ENCODE data around the gene WFDC1. TPM values are rescaled to one million over a fixed set of nuclear protein-coding genes. Genes with fewer than 3 reads are reported as not detected.

WFDC1 gene
- total RNA-seq, 1 experiment from 2014 or later: 808 TPM

DNA sequence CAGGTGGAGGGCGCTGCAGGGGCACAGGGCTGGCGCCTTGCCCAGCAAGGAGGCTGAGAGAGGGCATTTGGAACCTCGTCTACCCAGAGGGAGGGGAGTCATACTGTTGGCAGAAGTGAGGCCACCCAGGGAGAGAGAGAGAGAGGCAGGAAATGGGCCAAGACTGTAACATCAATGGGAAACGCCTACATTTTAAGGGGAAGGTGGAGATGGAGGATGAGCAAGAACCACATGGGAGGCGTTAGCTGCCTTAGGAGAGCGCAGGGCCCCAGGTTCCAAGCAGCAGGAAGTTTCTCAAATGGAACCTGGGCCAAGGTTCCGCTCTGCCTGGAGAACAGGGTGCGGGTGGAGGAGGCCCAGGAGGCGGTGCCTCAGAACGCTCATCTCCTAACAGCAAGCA is 2.7 kb upstream of the WFDC1 start:
- in situ Hi-C loops (cut with HindIII; ENCODE audit: low pct_unique_long_range_greater_than_20kb, low sequenced_read_pairs): no loop called here

DNA sequence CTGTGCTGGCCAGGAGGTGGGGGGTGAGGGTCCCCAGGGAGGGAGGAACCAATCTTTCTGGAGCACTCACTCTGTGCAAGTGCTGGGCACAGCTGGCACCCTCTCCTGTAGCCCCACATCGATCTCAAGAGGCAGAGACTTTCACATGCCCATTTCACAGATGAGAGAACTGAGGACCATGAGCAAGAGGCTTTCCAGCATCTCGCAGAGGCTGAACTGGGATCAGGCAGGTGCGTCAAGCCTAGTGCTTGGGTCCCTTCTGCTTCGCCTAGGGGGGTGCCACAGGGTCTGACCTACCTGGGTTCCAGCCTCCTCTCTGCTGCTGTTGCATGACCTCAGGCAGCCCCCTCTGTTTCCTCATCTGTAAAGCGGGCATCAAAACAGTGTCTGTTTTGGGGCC is 1.3 kb upstream of the WFDC1 start:
- in situ Hi-C loops (cut with HindIII; ENCODE audit: low pct_unique_long_range_greater_than_20kb, low sequenced_read_pairs): no loop called here
- DNase-seq (ENCODE audit: low read depth, low spot score): no peak

More for the DNA sequence above, 2.7 kb upstream of the WFDC1 start:
- no peak for DNase-seq (ENCODE audit: low read depth, low spot score)

DNA sequence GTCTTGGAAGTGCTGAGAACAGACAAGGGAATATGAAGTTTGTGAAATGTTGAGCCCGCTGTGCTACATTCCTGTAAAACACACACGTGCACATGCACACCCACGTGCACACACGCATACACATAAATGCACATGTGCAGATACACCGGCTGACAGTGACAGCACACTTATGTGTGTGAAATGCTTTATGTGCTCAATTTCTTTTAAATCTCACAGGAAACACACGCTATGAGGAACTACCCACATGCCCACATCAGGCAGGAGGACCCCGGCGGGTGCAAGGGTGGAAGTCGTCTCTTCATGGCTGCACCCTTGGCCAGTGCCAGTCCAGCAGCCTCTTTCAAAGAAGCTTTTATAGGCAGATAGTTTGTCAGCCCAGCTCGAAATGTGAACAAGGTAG is 561 bp upstream of the WFDC1 start:
- DNase-seq (ENCODE audit: low read depth, low spot score): no peak
- in situ Hi-C loops (cut with HindIII; ENCODE audit: low pct_unique_long_range_greater_than_20kb, low sequenced_read_pairs): no loop called here

DNA sequence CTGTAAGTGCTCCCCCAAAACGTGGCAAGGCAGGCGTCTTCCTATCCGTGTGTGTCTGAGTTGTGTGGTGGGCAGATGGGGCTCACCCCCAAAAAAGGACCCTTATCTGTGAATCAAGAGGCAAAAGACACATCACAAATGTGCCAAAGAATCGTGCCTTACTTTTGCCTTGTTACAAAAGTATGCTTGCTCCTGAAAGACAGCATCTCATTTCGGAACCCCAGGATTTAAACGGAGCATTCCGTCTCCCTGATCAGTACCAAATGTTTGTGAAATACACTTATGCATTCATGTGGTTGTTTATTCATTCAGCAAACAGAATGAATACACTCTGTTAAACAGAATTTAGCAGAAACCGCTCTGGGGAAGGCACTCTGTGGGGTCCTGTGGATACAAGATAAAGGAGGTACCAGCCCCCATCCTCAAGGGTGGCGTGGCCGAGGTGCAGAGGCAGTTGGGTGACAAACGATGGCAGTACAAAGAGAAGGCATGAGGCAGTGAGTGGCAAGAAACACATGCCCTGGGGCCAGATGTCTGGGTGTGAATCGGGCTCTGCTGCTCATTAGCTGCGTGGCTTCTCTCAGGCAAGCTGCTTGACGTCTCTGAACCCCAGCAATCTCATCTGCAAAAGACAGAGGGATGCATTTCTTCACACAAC is 654 bp downstream of the WFDC1 start:
- in situ Hi-C loops (cut with HindIII; ENCODE audit: low pct_unique_long_range_greater_than_20kb, low sequenced_read_pairs): no loop called here
- DNase-seq (ENCODE audit: low read depth, low spot score): peak; percentile 35

DNA sequence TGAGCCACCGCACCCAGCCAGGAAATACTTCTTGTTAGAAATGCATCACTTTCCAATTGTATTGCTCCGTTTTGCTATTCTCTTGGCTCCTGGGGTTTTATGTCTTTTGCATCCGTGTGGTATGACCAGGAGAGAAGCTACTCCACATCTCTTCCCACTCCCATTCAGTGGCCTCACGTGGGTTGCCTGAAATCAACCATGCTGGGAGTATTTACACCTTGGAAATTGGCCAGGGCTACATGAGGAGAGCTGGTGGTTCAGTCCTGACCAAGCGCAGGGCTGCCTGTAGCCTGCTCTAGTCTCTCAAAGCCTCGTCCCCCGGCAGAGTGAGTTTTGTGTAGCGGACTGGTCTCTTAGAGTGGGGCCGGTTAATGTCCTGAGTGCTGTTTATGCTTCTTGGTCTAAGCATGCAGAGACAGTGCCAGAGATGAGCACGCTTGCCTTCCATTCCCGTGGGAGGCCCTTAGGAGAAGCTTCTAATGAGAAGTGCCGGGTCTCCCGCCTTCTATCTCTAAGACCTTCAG is 3.8 kb downstream of the WFDC1 start:
- no peak for DNase-seq (ENCODE audit: low read depth, low spot score)
- in situ Hi-C loops (cut with HindIII; ENCODE audit: low pct_unique_long_range_greater_than_20kb, low sequenced_read_pairs): no loop called here

DNA sequence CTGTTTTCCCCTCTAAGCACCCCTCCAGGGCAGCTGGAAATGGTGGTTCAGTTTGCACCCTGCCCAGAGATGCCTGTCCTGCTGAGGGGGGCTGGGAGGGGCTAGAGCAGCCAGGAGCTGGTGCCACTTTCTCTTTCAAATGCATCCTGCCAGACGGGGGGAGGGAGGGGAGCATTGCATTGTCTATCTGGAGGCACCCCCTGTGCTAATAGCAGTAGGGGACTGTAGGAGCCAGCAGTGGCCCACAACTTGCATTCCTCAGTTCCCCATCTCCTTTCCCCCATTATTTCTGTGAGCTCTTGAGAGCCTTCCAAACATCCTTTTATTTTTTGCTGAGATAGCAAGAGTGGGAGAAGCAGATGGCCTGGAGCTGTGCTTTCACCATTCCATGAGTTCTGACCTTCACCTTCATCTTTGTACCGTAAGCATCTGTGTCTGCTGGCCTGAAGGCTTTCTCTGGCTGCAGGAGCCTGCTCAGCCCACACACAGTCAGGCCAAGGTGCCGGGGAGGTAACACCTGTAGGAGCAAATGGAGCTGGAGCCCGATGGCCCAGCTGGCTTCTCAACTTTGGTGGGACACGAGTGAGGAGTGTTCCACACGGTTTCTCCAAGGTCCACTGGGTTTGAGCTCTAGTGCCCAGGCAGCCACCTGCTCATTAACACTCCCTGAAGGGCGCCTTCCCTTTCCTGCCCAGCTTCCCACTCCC is 5.2 kb downstream of the WFDC1 start:
- DNase-seq (ENCODE audit: low read depth, low spot score): no peak
- in situ Hi-C loops (cut with HindIII; ENCODE audit: low pct_unique_long_range_greater_than_20kb, low sequenced_read_pairs): no loop called here

DNA sequence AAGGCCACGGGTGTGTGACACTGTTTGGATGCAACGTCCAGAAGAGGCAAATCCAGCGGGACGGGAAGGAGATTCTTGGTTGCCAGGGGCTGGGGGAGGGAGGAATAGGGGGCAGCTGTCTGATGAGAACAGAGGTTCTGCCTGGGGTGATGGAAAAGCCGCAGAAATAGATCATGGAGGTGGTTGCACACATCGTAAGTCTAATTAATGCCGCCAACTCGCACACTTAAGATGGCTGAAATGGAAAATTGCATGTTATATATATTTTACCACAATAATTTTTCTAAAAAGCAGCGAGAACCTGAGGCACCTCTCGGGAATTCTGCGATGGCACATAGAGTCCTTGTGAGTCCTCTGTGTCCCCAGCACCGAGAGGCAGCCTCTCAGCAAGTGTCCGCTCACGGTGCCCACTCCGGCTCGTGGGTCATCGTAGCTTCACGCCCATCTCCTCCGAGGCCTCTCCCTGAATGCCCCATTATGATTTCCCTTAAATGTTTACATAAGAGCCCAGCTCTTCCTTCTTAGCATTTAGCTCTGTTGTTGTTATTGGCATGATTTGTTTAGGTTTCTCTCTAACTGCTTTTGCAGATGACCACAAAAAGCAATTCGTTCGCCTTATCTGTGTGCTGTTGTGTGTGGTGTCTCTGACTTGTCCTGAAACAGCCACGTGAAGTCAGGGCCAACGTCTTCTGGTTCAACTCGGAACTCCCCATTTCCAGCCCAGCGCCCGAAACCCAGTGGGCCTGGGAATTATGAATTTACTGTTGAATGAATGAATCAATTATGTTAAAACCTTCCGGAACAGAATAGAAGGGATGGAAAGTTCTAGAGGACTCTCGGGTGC is 7.7 kb downstream of the WFDC1 start:
- DNase-seq (ENCODE audit: low read depth, low spot score): no peak
- in situ Hi-C loops (cut with HindIII; ENCODE audit: low pct_unique_long_range_greater_than_20kb, low sequenced_read_pairs): no loop called here

DNA sequence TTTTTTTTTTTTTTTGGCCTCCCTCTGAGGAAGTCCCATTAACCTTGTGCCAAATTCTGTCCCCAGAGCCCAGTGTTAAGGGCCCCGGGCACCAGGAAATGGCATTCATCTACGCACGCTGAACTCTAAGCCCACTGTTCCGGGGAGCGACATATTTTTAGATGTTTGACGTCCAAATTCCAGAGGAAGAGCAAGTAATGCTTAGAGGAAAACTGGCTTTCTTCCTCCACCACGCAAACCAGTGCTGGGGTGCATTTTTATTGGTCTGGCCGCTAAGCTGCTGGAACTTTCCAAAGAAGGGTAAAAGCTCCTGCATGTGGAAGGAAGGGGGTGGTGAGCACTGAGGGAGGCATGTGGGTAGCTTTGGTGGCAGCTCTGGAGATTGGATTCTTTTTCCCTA is 8.3 kb downstream of the WFDC1 start:
- in situ Hi-C loops (cut with HindIII; ENCODE audit: low pct_unique_long_range_greater_than_20kb, low sequenced_read_pairs): no loop called here
- DNase-seq (ENCODE audit: low read depth, low spot score): peak; percentile 94

DNA sequence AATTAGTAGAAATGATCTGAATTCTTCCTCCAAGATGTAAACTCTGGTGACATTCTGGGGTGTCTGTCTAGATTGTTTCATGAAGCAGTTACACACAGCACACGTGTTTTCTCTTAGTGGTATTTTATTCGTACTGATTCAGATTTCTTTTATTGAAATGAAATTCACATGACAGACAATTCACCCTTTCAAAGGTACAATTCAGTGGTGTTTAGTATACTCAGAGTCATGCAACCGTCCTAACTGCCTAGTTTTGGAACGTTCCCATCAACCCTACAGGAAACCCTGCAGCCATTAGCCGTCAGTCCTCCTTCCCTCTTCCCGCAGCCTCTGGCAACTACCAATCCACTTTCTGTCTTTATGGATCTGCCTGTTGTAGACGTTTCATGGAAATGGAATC is 8.8 kb downstream of the WFDC1 start:
- DNase-seq (ENCODE audit: low read depth, low spot score): peak; percentile 79
- in situ Hi-C loops (cut with HindIII; ENCODE audit: low pct_unique_long_range_greater_than_20kb, low sequenced_read_pairs): no loop called here

DNA sequence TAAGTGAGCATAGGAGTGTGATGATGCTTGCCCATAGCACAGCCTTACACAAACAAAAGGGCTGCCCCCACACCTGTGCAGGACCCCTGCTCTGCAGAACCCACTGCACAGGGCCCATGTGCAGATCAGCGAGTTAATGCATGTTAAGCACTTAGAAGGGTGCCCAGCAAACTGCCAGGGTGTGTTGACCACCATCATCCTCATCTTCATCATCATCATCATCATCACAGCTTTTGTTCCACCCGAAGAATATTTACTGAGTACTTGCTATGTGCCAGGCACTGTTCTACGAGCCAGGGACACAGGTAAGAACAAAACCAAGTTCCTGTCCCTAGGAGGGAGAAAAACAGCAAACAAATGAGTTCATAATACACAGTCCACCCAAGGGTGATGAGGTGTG is 11.9 kb downstream of the WFDC1 start:
- no peak for DNase-seq (ENCODE audit: low read depth, low spot score)
- in situ Hi-C loops (cut with HindIII; ENCODE audit: low pct_unique_long_range_greater_than_20kb, low sequenced_read_pairs): no loop called here

DNA sequence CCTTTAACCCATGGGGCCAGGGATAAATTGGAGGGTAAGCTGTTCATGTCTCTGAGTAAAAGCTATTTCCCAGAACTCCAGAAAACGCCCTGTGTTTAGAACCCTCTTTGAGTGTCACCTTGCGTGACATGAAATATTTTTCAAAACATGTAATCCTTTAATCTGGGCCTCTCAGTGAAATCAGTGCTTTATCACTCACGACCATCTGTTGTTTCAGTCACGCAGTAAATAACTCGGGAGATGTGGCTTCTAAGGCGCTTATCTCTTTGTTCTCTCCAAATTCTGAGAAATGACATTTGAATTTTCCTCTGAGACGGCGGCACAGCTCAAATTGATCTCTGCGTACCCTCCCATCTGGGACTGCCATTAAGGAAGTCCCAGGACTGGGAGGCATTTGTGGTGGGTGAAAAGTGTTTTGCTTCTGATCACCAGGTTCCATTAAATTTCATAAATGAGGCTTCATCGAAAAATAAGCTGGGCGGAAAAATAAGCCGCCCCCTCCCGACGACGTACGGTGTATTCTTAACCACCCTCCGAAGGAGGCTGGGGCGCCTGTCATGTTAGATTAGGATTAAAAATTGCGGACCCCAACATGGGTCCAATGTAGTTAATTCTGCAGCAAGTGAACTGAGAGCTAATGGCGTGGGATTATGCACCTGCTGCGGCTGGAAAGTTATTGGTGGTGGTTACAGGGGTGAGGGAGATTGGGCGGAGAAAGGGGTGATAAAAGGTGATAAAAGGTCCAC is 12.7 kb downstream of the WFDC1 start:
- DNase-seq (ENCODE audit: low read depth, low spot score): no peak
- in situ Hi-C loops (cut with HindIII; ENCODE audit: low pct_unique_long_range_greater_than_20kb, low sequenced_read_pairs): no loop called here

DNA sequence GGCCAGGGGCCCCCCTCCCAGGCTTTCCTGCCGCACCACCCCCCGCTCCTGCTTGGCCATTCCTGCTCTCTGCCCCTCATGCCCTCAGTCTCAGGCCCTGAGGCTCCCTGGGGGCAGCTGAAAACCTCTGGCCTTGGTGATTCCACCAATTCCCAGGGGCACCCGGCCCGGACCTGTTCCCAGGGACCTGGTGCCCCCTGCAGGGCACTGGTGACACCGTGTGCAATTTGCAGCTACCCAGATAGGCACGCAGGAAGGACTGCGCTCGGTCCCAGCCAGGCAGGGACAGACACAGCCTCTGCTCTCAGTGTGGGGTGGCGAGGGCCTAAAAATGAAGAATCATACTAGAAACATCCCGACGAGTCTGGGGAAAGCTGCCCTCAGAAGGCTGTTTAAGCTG is 13.4 kb downstream of the WFDC1 start:
- in situ Hi-C loops (cut with HindIII; ENCODE audit: low pct_unique_long_range_greater_than_20kb, low sequenced_read_pairs): no loop called here

DNA sequence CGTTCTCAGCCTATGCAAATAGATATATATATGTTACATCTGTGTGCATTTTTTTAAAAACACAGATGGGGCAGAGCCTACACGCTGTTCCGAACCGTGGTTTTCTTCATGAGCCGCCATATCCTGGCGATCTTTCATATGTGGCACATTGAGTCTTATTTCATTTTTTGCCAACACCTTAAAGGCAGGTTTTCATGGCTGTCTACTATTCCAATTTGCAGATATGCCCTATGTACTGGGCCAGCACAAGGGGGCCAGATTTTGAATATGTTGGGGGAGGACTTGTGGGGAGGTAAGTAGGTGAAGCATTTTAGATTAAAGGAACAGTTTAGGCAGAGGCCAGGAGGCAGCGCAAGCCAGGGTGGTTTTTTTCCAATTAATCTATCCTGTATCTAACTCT is 16.0 kb downstream of the WFDC1 start:
- no peak for DNase-seq (ENCODE audit: low read depth, low spot score)
- in situ Hi-C loops (cut with HindIII; ENCODE audit: low pct_unique_long_range_greater_than_20kb, low sequenced_read_pairs): no loop called here

More for the DNA sequence above, 13.4 kb downstream of the WFDC1 start:
- peak; percentile 71 for DNase-seq (ENCODE audit: low read depth, low spot score)

DNA sequence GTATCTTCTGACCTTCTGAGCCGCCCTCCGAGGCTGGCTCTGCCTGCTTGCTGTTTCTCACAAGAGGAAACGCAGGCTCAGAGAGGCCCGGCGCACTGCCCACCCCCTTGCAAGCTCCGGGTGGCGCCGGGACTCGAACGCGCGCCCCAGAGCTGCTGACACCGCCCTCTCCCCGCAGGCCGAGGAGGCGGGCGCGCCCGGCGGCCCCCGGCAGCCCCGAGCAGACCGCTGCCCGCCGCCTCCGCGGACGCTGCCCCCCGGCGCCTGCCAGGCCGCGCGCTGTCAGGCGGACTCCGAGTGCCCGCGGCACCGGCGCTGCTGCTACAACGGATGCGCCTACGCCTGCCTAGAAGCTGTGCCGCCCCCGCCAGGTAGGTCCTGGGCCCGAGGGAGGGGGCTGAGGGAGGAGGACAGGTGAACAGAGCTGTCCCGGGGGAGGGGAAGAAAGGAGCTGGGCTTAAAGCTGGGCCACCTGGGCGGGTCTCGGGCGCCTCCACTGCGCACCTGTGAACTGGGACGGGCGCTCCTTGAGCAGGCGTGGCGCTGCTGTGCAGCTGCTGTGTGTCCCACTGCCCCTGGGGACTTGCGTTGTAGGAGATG is 18.2 kb downstream of the WFDC1 start:
- no peak for DNase-seq (ENCODE audit: low read depth, low spot score)
- in situ Hi-C loops (cut with HindIII; ENCODE audit: low pct_unique_long_range_greater_than_20kb, low sequenced_read_pairs): no loop called here

DNA sequence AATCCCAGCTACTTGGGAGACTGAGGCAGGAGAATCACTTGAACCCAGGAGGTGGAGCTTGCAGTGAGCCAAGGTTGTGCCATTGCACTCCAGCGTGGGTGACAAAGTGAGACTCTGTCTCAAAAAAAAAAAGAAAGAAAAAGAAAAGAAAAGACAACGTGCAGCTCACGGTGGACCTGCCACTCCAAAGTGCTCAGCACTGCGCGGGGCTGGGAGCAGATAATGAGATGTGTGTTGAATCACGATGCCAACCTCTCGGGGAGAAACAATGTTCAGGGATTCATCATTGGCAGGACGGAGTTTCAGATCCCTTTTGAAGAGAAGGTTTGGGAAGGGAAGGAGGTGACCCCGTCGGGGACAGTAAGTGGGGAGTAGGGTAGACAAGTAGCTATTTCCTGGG is 19.2 kb downstream of the WFDC1 start:
- no peak for DNase-seq (ENCODE audit: low read depth, low spot score)
- in situ Hi-C loops (cut with HindIII; ENCODE audit: low pct_unique_long_range_greater_than_20kb, low sequenced_read_pairs): no loop called here

DNA sequence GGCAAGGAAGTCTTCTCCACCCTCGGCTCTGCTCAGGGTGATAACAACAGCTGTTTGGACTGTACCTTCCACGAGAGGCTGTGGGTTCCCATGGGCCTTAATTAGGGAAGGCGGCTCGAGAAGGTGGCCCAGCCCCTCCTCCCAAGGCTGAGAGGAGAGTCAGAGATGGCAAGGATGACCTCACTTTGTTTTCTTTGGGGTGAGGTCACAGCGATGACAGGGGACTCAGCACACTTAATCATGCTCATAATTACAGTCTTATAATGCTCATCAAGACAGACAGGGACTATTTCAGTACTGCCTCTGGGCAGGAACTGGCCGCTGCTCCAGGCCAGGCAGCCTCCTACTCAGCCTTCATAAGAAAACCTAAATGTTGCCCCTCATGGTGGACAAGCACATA is 19.7 kb downstream of the WFDC1 start:
- in situ Hi-C loops (cut with HindIII; ENCODE audit: low pct_unique_long_range_greater_than_20kb, low sequenced_read_pairs): no loop called here
- DNase-seq (ENCODE audit: low read depth, low spot score): no peak

DNA sequence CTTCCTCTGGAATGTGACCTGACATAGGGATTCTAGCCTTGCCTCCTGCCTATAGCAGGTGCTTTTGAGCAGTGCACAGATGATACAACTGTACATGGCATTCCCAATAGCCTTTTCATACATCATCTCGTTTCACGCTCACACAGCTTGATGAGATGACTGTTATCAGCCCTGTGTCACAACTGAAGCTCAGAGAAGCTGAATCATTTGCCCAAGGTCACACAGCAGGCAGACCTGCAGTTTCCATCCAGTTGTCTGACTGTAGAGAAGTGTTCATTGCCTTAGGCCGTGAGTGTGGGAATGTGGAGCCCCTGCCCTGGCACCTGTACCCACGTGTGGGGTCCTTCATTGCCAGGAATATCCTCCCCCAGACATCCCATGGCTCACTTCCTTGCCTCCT is 20.1 kb downstream of the WFDC1 start:
- in situ Hi-C loops (cut with HindIII; ENCODE audit: low pct_unique_long_range_greater_than_20kb, low sequenced_read_pairs): no loop called here
- no peak for DNase-seq (ENCODE audit: low read depth, low spot score)
